DND-41 (cell line): ENCODE data around the gene RHBDF2.

Source experiments
- EZH2 ChIP-seq: IDR thresholded peaks from 3 replicates; pipeline ENCODE4 v1.6.1; 2012; ENCODE audit warnings: borderline replicate concordance, low read depth, mild to moderate bottlenecking, moderate library complexity, low read length, inconsistent platforms; ENCODE audit not compliant: severe bottlenecking
- TF ChIP-seq, protein P1 (sequence below): IDR thresholded peaks from 2 replicates; pipeline ENCODE4 v1.5.1; 2012; ENCODE audit warnings: borderline replicate concordance, low read length, moderate library complexity, mild to moderate bottlenecking; ENCODE audit not compliant: poor library complexity, severe bottlenecking; ENCODE audit errors: extremely low read depth

DNA sequence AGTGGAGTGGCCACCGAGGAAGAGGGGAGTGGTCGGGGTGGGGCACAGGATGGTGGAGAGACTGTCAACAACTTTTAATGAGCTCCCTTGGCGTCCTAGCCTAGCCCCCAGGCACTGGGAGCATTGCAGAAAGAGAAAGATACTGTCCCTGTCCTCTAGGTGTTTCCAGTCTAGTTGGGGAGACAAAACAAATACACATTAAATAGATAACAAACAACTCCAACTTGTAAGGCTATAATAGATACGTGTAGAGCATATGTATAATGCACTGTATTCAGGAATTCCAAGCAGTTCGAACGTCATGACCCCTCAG is 47.8 kb downstream of the RHBDF2 start:
- TF ChIP-seq, protein P1, sequence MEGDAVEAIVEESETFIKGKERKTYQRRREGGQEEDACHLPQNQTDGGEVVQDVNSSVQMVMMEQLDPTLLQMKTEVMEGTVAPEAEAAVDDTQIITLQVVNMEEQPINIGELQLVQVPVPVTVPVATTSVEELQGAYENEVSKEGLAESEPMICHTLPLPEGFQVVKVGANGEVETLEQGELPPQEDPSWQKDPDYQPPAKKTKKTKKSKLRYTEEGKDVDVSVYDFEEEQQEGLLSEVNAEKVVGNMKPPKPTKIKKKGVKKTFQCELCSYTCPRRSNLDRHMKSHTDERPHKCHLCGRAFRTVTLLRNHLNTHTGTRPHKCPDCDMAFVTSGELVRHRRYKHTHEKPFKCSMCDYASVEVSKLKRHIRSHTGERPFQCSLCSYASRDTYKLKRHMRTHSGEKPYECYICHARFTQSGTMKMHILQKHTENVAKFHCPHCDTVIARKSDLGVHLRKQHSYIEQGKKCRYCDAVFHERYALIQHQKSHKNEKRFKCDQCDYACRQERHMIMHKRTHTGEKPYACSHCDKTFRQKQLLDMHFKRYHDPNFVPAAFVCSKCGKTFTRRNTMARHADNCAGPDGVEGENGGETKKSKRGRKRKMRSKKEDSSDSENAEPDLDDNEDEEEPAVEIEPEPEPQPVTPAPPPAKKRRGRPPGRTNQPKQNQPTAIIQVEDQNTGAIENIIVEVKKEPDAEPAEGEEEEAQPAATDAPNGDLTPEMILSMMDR = no peak
- no peak for TF ChIP-seq EZH2
